ENCODE results near the gene C8A. TPM values are rescaled to one million over a fixed set of nuclear protein-coding genes. Genes with fewer than 3 reads are reported as not detected.

The C8A gene
- total RNA-seq, 1 donor from 2014 or later: 0.21 TPM

- H3K4me1 ChIP-seq: no peaks in the 10 kb centered on the region
- DNase-seq (ENCODE audit: low spot score in 2 of 2): no peak
- H3K4me3 ChIP-seq: no peak within 1 kb of the TSS
- H3K27me3 ChIP-seq: no peaks in the 10 kb centered on the region
- no peaks in the 10 kb centered on the region for H3K36me3 ChIP-seq
- no peaks in the 10 kb centered on the region for H3K9me3 ChIP-seq
- intact Hi-C loops (cut with DNase I): no loop called here
- no peak within 1 kb of the TSS for H3K27ac ChIP-seq
- no peak for TF ChIP-seq CTCF (IDR thresholded peaks at IDR 0.05)
These were observed 111.5 kb downstream of the C8A start, which contains the start of gene C8B for GRCh38 chr1:56965916-56966697. Gene C8B (minus strand): TSS chr1:56966015. CDS start chr1:56965948, 67 bp downstream.

- Histone ChIP-seq H3K9me3 (no peaks in the 10 kb centered on the region), H3K27me3 (no peaks in the 10 kb centered on the region), H3K36me3 (no peaks in the 10 kb centered on the region), H3K27ac (no peak overlapping the region), H3K4me1 (no peaks in the 10 kb centered on the region), H3K4me3 (no peak overlapping the region)
- intact Hi-C loops (cut with DNase I): no loop called here
- TF ChIP-seq CTCF (IDR thresholded peaks at IDR 0.05): no peak
- no peak for DNase-seq (ENCODE audit: low spot score in 2 of 2)
These were observed 112.1 kb downstream of the C8A start for GRCh38 chr1:56966698-56966999.

GRCh38 chr1:56967355-56967754, 112.8 kb downstream of the C8A start:
- no peaks in the 10 kb centered on the region for H3K4me1 ChIP-seq
- intact Hi-C loops (cut with DNase I): no loop called here
- DNase-seq (ENCODE audit: low spot score in 2 of 2): no peak
- H3K9me3 ChIP-seq: no peaks in the 10 kb centered on the region
- H3K36me3 ChIP-seq: no peaks in the 10 kb centered on the region
- no peak overlapping the region for H3K27ac ChIP-seq
- H3K27me3 ChIP-seq: no peaks in the 10 kb centered on the region
- TF ChIP-seq CTCF (IDR thresholded peaks at IDR 0.05): no peak
- H3K4me3 ChIP-seq: no peak overlapping the region

Other genes with a start within 250 kb of the C8A start
- 1.4 TPM for gene PRKAA2, start 209.5 kb upstream of the C8A start, total RNA-seq
- not detected for gene FYB2, start 35.4 kb upstream of the C8A start, total RNA-seq
- 347 TPM for gene C8B, start 111.2 kb downstream of the C8A start, total RNA-seq